SU-DHL-6 (cell line): ENCODE measurements around the gene SPTBN5.

Experiments
- EZH2phosphoT487 ChIP-seq: fragments of 200-600 bp; sonication (generic), shearing (Covaris generic); conservative IDR thresholded peaks from 2 replicates; pipeline ENCODE4 v1.6.1; 2018; ENCODE audit warnings: mild to moderate bottlenecking, antibody characterized with exemption, low read length, moderate library complexity, mixed read lengths
- TF ChIP-seq, protein P1 (sequence below): fragments of 200-600 bp; sonication (generic); IDR thresholded peaks from one replicate; pipeline ENCODE4 v1.5.1; 2017; ENCODE audit warnings: antibody characterized with exemption, mild to moderate bottlenecking, low read length, moderate library complexity; ENCODE audit not compliant: insufficient read depth, poor library complexity, severe bottlenecking

GRCh38 chr15:41884458-41884857, 9.4 kb downstream of the SPTBN5 start:
- TF ChIP-seq, protein P1, sequence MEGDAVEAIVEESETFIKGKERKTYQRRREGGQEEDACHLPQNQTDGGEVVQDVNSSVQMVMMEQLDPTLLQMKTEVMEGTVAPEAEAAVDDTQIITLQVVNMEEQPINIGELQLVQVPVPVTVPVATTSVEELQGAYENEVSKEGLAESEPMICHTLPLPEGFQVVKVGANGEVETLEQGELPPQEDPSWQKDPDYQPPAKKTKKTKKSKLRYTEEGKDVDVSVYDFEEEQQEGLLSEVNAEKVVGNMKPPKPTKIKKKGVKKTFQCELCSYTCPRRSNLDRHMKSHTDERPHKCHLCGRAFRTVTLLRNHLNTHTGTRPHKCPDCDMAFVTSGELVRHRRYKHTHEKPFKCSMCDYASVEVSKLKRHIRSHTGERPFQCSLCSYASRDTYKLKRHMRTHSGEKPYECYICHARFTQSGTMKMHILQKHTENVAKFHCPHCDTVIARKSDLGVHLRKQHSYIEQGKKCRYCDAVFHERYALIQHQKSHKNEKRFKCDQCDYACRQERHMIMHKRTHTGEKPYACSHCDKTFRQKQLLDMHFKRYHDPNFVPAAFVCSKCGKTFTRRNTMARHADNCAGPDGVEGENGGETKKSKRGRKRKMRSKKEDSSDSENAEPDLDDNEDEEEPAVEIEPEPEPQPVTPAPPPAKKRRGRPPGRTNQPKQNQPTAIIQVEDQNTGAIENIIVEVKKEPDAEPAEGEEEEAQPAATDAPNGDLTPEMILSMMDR = no peak
- no peak for TF ChIP-seq EZH2phosphoT487
